Endothelial cell (in vitro differentiated cells): ENCODE measurements around the gene SHKBP1. TPM values are rescaled to one million over a fixed set of nuclear protein-coding genes. Genes with fewer than 3 reads are reported as not detected.
A peak's percentile ranks its signal among the peaks of the same experiment; 100 is the strongest.

Source experiments
- DNase-seq: peaks from one replicate; pipeline ENCODE4 v3.0.0; 2021; ENCODE audit warnings: low spot score
- H3K27ac Mint-ChIP-seq: one replicate; pipeline ENCODE4 v1.8.0; 2021; ENCODE audit warnings: mixed read lengths, inconsistent platforms; ENCODE audit not compliant: unreplicated experiment
- H3K27me3 Mint-ChIP-seq: one replicate; pipeline ENCODE4 v1.8.0; 2021; ENCODE audit warnings: mild to moderate bottlenecking, moderate library complexity, mixed read lengths, inconsistent platforms; ENCODE audit not compliant: unreplicated experiment
- H3K36me3 Mint-ChIP-seq: one replicate; pipeline ENCODE4 v1.8.0; 2021; ENCODE audit warnings: mild to moderate bottlenecking, low read depth, mixed read lengths, inconsistent platforms; ENCODE audit not compliant: unreplicated experiment
- H3K4me1 Mint-ChIP-seq: one replicate; pipeline ENCODE4 v1.8.0; 2021; ENCODE audit warnings: mild to moderate bottlenecking, mixed read lengths, inconsistent platforms; ENCODE audit not compliant: unreplicated experiment
- H3K4me3 Mint-ChIP-seq: one replicate; pipeline ENCODE4 v1.8.0; 2021; ENCODE audit warnings: mild to moderate bottlenecking, mixed read lengths, inconsistent platforms; ENCODE audit not compliant: unreplicated experiment
- H3K9me3 Mint-ChIP-seq: one replicate; pipeline ENCODE4 v1.8.0; 2021; ENCODE audit warnings: mixed read lengths, inconsistent platforms; ENCODE audit not compliant: unreplicated experiment
- CTCF ChIP-seq: fragments of 200-600 bp; sonication (generic); IDR thresholded peaks from one replicate; pipeline ENCODE4 v1.5.0; 2021; ENCODE audit warnings: antibody characterized with exemption; ENCODE audit not compliant: unreplicated experiment
- total RNA-seq: library from RNA; stranded (reverse); fragmentation: NEBNext Ultra II Directional; extraction: Animal tissue kit (Norgen Biotek cat#: 25700); gene quantifications from one replicate; pipeline ENCODE4 v1.2.1, GENCODE V29; 2021; ENCODE audit not compliant: unreplicated experiment

SHKBP1 gene
- total RNA-seq, 1 donor from 2014 or later = 84.6 TPM

DNA sequence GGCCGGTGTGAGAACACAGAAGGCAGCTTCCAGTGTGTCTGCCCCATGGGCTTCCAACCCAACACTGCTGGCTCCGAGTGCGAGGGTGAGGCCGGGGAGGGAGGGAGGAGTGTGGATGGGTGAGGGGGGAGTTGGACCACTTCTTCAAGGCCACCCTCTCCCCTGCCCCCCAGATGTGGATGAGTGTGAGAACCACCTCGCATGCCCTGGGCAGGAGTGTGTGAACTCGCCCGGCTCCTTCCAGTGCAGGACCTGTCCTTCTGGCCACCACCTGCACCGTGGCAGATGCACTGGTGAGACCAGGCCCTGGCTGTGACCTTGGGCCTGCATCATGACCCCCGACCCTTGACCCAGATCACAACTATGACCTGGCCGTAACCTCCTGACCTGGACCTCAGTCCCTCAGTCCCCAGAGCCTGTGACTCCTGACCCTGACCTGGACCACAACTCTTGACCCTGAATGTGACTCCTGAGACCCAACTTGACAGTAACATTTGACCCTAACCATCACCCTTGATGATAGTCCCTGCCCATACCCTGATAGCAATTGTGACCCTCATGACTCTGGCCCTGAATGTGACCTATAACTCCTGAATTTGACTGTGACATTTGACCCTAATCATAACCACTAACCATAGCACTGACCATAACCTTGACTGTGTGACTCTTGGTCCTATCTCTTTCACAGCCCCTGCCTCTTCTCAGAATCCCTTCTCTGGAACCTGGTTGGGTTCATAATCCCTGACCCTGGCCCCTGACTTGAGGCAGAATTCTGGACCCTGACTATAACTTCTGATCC, 35.4 kb downstream of the SHKBP1 start:
- no peak for DNase-seq
- Mint-ChIP-seq H3K9me3 (no peaks in the 10 kb centered on the region), H3K36me3 (peaks cover 27% of the 10 kb centered on the region), H3K4me1 (peaks cover 11% of the 10 kb centered on the region), H3K4me3 (peak overlapping the region; percentile 10), H3K27ac (peak overlapping the region; percentile 4), H3K27me3 (peaks cover 21% of the 10 kb centered on the region)
- no peak for TF ChIP-seq CTCF

DNA sequence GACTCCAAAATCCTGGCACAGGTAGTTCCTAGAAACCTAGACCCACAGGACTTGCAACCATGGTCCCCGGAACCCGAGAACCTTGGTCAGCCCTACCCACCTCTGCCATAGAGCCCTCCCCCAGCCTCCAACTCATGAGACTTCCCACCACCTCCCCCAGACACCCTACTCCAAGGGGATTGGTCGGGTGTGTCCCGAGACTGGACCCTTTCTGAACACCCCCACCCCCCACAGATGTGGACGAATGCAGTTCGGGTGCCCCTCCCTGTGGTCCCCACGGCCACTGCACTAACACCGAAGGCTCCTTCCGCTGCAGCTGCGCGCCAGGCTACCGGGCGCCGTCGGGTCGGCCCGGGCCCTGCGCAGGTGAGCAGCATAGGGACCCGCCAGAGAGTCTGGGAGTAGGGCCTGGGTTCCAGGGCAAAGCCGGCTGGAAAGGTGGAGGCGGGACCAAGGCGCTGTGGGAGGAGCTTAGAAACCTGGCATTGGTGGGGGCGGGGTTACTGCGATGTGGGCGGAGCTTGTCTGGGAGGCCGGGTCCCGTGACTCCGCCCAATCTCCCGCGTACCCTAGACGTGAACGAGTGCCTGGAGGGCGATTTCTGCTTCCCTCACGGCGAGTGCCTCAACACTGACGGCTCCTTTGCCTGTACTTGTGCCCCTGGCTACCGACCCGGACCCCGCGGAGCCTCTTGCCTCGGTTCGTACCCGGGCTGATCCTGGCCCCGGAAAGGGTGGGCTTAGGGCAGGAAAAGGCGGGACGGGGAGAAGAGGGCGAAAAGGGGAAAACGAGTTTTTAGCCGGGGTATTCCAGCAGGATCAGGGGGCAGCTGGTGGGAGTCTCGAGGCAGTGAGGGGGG, 36.4 kb downstream of the SHKBP1 start:
- no peak for TF ChIP-seq CTCF
- Mint-ChIP-seq H3K4me1 (peaks cover 10% of the 10 kb centered on the region), H3K4me3 (peak overlapping the region; percentile 94), H3K27ac (peak overlapping the region; percentile 48), H3K9me3 (no peaks in the 10 kb centered on the region), H3K27me3 (peaks cover 21% of the 10 kb centered on the region), H3K36me3 (peaks cover 27% of the 10 kb centered on the region)
- DNase-seq = peak; percentile 77

DNA sequence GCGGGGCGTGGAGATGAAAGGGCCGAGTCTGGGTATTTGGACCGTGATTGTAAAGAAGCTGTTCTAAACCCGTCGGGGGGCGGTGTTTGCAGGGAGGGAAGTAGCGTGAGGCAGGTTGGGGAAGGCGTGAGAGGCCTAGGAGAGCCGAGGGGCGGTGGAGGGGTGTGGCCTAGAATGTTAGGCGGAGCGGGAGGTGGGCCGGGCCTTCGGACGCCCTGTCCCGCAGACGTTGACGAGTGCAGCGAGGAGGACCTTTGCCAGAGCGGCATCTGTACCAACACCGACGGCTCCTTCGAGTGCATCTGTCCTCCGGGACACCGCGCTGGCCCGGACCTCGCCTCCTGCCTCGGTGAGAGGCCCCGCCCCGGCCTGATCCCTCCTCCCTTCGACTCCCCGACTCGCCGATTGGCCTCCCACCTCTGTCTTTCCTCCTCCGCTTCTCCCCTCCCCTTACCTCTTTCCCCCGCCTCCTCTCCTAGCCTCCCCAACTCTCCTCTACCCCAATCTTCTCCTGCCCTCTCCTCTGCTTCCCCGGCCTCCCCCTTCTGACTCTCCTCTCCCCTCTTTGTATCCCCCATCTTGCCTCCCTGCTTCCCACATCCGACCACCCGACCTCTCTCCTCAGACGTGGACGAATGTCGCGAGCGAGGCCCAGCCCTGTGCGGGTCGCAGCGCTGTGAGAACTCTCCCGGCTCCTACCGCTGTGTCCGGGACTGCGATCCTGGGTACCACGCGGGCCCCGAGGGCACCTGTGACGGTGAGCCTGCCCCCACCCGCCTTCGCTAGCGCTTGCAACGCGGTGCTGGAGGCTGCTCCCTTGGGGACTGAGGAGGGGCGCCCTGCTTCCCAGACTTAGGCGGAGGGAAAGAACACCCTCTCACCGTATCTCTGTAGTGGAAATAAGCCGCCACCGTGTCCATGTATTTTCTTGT, 37.3 kb downstream of the SHKBP1 start:
- peak; percentile 69 for DNase-seq
- TF ChIP-seq CTCF = no peak
- H3K4me3 Mint-ChIP-seq = peak overlapping the region; percentile 94
- peaks cover 7% of the 10 kb centered on the region for H3K4me1 Mint-ChIP-seq
- no peaks in the 10 kb centered on the region for H3K9me3 Mint-ChIP-seq
- no peak overlapping the region for H3K27ac Mint-ChIP-seq
- H3K36me3 Mint-ChIP-seq = peaks cover 26% of the 10 kb centered on the region
- H3K27me3 Mint-ChIP-seq = peaks cover 19% of the 10 kb centered on the region

- DNase-seq = peak; percentile 64
- peaks cover 27% of the 10 kb centered on the region for H3K36me3 Mint-ChIP-seq
Measured at GRCh38 chr19:40614622-40615411, 38.1 kb downstream of the SHKBP1 start.

More at GRCh38 chr19:40614622-40615411, 38.1 kb downstream of the SHKBP1 start:
- peak overlapping the region; percentile 94 for H3K4me3 Mint-ChIP-seq
- no peak for TF ChIP-seq CTCF
- peaks cover 3% of the 10 kb centered on the region for H3K4me1 Mint-ChIP-seq
- peak overlapping the region; percentile 78 for H3K27ac Mint-ChIP-seq
- peaks cover 16% of the 10 kb centered on the region for H3K27me3 Mint-ChIP-seq
- H3K9me3 Mint-ChIP-seq = no peaks in the 10 kb centered on the region
